K562 (cell line): ENCODE measurements around the gene TCF23. TPM values are rescaled to one million over a fixed set of nuclear protein-coding genes. Genes with fewer than 3 reads are reported as not detected.

ENCODE experiments used
- ATAC-seq: fragments of 200-7000 bp; cut with Tn5 transposase; 3 replicates; pipeline ENCODE4 v1.9.1; 2020; ENCODE audit warnings: moderate library complexity
- BruUV-seq: library from RNA; stranded (reverse); fragments of 400-500 nt; replicated peaks from 2 replicates; lab custom pipeline; 2021; lab: Mats Ljungman, UMichigan
- CTCF ChIA-PET: fragments of 300-600 bp; formaldehyde crosslinking; extraction: SDS; loops from one replicate; lab custom pipeline; 2021; ENCODE audit warnings: low intra/inter-chr PET ratio; lab: Yijun Ruan, JAX
- POLR2A ChIA-PET: fragments of 300-600, 350-650 bp; sonication (Branson Sonifier 250); formaldehyde crosslinking; extraction: SDS; loops from one replicate; lab custom pipeline; 2021; ENCODE audit warnings: antibody characterized with exemption, inconsistent platforms; lab: Yijun Ruan, JAX
- DNase-seq, 4 experiments: peaks; one replicate each; pipeline versions ENCODE4 v3.0.0 to v3.0.0-alpha.2; 2011 to 2018; ENCODE audit warnings: low spot score in 3 of 4, mixed read lengths in 3 of 4; ENCODE audit errors: extremely low read depth in 1 of 4
- FAIRE-seq: peaks from 2 replicates; lab custom pipeline; 2011; peaks lifted over from hg19 to GRCh38; lab: Jason Lieb, UNC
- H2AFZ ChIP-seq: 2 replicates; pipeline ENCODE4 v1.6.0; 2011; ENCODE audit warnings: low read depth, low read length, control low read depth, inconsistent platforms
- H3K27ac ChIP-seq: fragments of 200-600 bp; 3 replicates; pipeline ENCODE4 v1.8.0; 2011; ENCODE audit warnings: low read depth, mild to moderate bottlenecking, control low read depth, inconsistent platforms, low read length, moderate library complexity, mixed read lengths; ENCODE audit errors: extremely low read depth
- H3K27me3 ChIP-seq, 2 experiments: fragments of 300-600 bp in 1 of 2; 2 replicates in 1 of 2; 3 replicates in 1 of 2; pipeline versions ENCODE4 v1.6.0 to v1.8.0; 2011; ENCODE audit warnings: inconsistent platforms in 2 of 2, low read length in 2 of 2, mild to moderate bottlenecking in 1 of 2, mixed read lengths in 1 of 2, moderate library complexity in 1 of 2; ENCODE audit not compliant: control insufficient read depth in 2 of 2, insufficient read depth in 2 of 2
- H3K36me3 ChIP-seq: fragments of 300-600 bp; 3 replicates; pipeline ENCODE4 v1.8.0; 2011; ENCODE audit warnings: mild to moderate bottlenecking, low read length, inconsistent platforms; ENCODE audit not compliant: control insufficient read depth, insufficient read depth
- H3K4me1 ChIP-seq, 2 experiments: fragments of 200-600 bp in 1 of 2; replicated peaks in 1 of 2; 2 replicates in 1 of 2; 3 replicates in 1 of 2; pipeline versions ENCODE4 v1.5.1 to v1.8.0; 2011; ENCODE audit warnings: inconsistent platforms in 2 of 2, low read length in 2 of 2, mild to moderate bottlenecking in 1 of 2, mixed read lengths in 1 of 2, moderate library complexity in 1 of 2; ENCODE audit not compliant: control insufficient read depth in 2 of 2, insufficient read depth in 2 of 2
- H3K4me2 ChIP-seq: 2 replicates; pipeline ENCODE4 v1.6.1; 2011; ENCODE audit warnings: low read length, control low read depth, inconsistent platforms, mixed read lengths; ENCODE audit not compliant: insufficient read depth
- H3K4me3 ChIP-seq: fragments of 200-600 bp; sonication (generic), shearing (Covaris generic); 2 replicates; pipeline ENCODE4 v1.5.1; 2016; ENCODE audit warnings: control low read depth, inconsistent platforms
- H3K79me2 ChIP-seq: fragments of 200-600 bp; 3 replicates; pipeline ENCODE4 v1.8.0; 2011; ENCODE audit warnings: low read length, inconsistent platforms; ENCODE audit not compliant: control insufficient read depth, insufficient read depth
- H3K9ac ChIP-seq, 2 experiments: 2 replicates each; pipeline versions ENCODE4 v1.6.0 to v1.6.1; 2011; ENCODE audit warnings: low read depth in 2 of 2, low read length in 2 of 2, control low read depth in 1 of 2, inconsistent platforms in 1 of 2, mild to moderate bottlenecking in 1 of 2, mixed read lengths in 1 of 2; ENCODE audit not compliant: insufficient read depth in 1 of 2
- H3K9me1 ChIP-seq: one replicate; pipeline ENCODE4 v1.6.0; 2011; ENCODE audit warnings: inconsistent platforms, mild to moderate bottlenecking, low read length, moderate library complexity; ENCODE audit not compliant: control insufficient read depth, insufficient read depth
- H3K9me3 ChIP-seq: replicated peaks from 2 replicates; pipeline ENCODE4 v1.5.1; 2011; ENCODE audit warnings: low read depth, low read length, inconsistent platforms; ENCODE audit not compliant: control insufficient read depth, insufficient read depth
- H4K20me1 ChIP-seq: replicated peaks from 2 replicates; pipeline ENCODE4 v1.6.1; 2011; ENCODE audit warnings: low read length, inconsistent platforms, mixed read lengths; ENCODE audit not compliant: control insufficient read depth, insufficient read depth
- GMEB1 ChIP-seq: fragments of 250-450 bp; sonication (Bioruptor Pico); IDR thresholded peaks from 2 replicates; pipeline ENCODE4 v1.4.0; 2020; ENCODE audit warnings: mild to moderate bottlenecking
- JUND ChIP-seq, 2 experiments: IDR thresholded peaks; 2 replicates in 1 of 2; 3 replicates in 1 of 2; pipeline ENCODE4 v1.6.1; 2011; ENCODE audit warnings: borderline replicate concordance in 2 of 2, low read depth in 2 of 2, low read length in 2 of 2, improper control_type of control experiment in 1 of 2, missing biosample characterization in 1 of 2, missing genetic modification characterization in 1 of 2, missing genetic modification reagents in 1 of 2
- POLR2A ChIP-seq: fragments of 450-650 bp; conservative IDR thresholded peaks from 2 replicates; pipeline ENCODE4 v1.6.1; 2016
- RBBP5 ChIP-seq: fragments of 200-600 bp; sonication (generic); IDR thresholded peaks from 2 replicates; pipeline ENCODE4 v1.6.1; 2012; ENCODE audit warnings: borderline replicate concordance, mild to moderate bottlenecking, low read length, control low read depth, inconsistent platforms; ENCODE audit not compliant: insufficient read depth, poor library complexity, severe bottlenecking
- TEAD4 ChIP-seq, 2 experiments: sonication (generic) in 1 of 2; formaldehyde crosslinking in 1 of 2; IDR thresholded peaks; 2 replicates each; pipeline versions ENCODE4 v1.6.1 to v1.8.0; 2012 to 2022; ENCODE audit warnings: borderline replicate concordance in 1 of 2, inconsistent platforms in 1 of 2, low read length in 1 of 2, mild to moderate bottlenecking in 1 of 2, missing genetic modification reagents in 1 of 2
- WGBS: fragments of 100-300 bp; shearing (Covaris generic); methylation state at CpG from one replicate; pipeline ENCODE4 v1.1.6; 2016; ENCODE audit warnings: low coverage, mixed read lengths; ENCODE audit not compliant: insufficient coverage; ENCODE audit errors: missing lambda C conversion rate; 5-methylcytosine and 5-hydroxymethylcytosine counted together
- in situ Hi-C: fragments of 300-500 bp; cut with MboI; formaldehyde crosslinking; loops from 4 replicates; pipeline ENCODE4 v1.15.0; 2018; ENCODE audit warnings: inconsistent platforms, mixed read lengths
- intact Hi-C: fragments of 100-400 bp; cut with micrococcal nuclease; formaldehyde crosslinking; loops from 2 replicates; pipeline ENCODE4 v1.14.2; 2022
- polyA plus RNA-seq, 8 experiments: library from polyadenylated mRNA; depleted of rRNA in 4 of 8; stranded (reverse) in 5 of 8; unstranded in 3 of 8; fragments of >200 nt; fragmentation: Nextera tagmentation in 2 of 8; fragmentation: Illumina TruSeq in 1 of 8; extraction: Ambion mirVana in 2 of 8; extraction: Trizol in 1 of 8; gene quantifications; 2 replicates each; pipeline versions ENCODE4 v1.2.1 to v1.2.3, GENCODE V29; 2011 to 2014; ENCODE audit warnings: inconsistent platforms in 1 of 8, missing spikeins in 1 of 8
- total RNA-seq, 7 experiments: library from RNA; depleted of rRNA in 6 of 7; stranded (reverse); fragments of >200 nt in 6 of 7; fragmentation: Illumina TruSeq in 2 of 7; extraction: Trizol in 2 of 7; gene quantifications; 2 replicates each; pipeline versions ENCODE4 v1.2.1 to v1.2.3, GENCODE V29; 2011 to 2021; ENCODE audit warnings: low replicate concordance in 1 of 7

The TCF23 gene
- total and polyA plus RNA-seq, 9 of the 15 experiments (the other 6 are each of a cell fraction or from before 2014, with no cell fraction given), result 0.07 TPM; not detected in 8

DNA sequence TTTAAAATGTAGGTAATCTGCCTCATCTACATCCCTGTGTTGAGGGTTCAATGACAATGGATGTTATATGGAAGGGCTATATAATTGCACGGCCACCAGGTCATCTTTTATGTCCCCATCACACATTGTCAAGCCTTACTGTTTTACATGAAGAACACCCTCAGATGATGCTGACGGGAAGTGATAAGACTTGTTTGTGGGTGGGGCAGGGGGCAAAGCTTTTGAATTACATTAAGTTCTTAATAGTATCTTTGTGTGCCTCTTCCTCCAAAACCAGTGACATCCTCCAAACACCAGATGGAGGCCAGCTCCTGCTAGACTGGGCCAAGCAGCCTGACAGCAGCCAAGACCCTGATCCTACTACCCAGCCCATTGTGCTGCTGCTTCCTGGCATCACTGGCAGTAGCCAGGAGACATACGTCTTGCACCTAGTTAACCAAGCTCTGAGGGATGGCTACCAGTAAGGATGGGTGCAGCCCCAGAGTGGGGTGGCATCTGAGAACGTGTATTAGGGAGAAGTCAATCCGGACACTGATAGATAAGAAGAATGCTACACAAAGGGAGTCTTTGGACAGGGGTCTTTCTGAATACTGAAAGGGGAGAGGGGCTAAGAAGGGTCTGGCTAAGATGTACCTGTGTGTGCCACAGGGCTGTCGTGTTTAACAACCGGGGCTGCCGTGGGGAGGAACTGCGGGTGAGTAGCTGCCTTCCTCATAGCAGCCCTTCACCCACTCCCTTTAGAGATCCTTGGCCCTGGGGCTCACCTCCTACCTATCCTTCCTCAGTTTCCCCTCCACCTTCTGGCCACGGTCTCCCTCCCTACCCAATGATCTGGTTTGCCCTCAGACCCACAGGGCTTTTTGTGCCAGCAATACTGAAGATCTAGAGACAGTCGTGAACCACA is 19.9 kb upstream of the TCF23 start:
- in situ Hi-C loops, result no loop called here

More for the DNA sequence above, 19.9 kb upstream of the TCF23 start:
- H3K4me1 ChIP-seq, result peaks cover 13 to 20% of the 10 kb centered on the region in 2 experiments; a peak in 4 of 5 replicates
- intact Hi-C loops, result no loop called here
- H3K9me1 ChIP-seq, result peaks cover 8% of the 10 kb centered on the region
- FAIRE-seq (no peak), ATAC-seq (no peak; the same call in 2 of the 3 replicates), DNase-seq (no peak)
- no peak overlapping the region for H3K4me2 ChIP-seq
- peaks cover 15% of the 10 kb centered on the region for H3K79me2 ChIP-seq
- WGBS, result 67% methylated on average over 11 of the region's 11 CpGs
- BruUV-seq, result no TSS peak
- no peak overlapping the region for H2AFZ ChIP-seq
- no peaks in the 10 kb centered on the region for H3K9me3 ChIP-seq
- peaks cover 42% of the 10 kb centered on the region; the same call in 2 of the 3 replicates for H3K36me3 ChIP-seq
- ChIA-PET CTCF (no interaction called here), POLR2A (interaction anchor here (0.5 to 1.2 kb wide), 4 partner anchors 10 to 177 kb away, joined by 3 read pairs; no protein-coding TSS in a partner anchor)
- H3K4me3 ChIP-seq, result no peak overlapping the region
- no peaks in the 10 kb centered on the region for H3K27me3 ChIP-seq
- H3K9ac ChIP-seq, result no peak overlapping the region
- H4K20me1 ChIP-seq, result no peaks in the 10 kb centered on the region; the same call in 1 of the 2 replicates
- no peak overlapping the region for H3K27ac ChIP-seq
- TF ChIP-seq POLR2A (0 out of 2 replicates have a peak, but pooled peaks have one; percentile 37), RBBP5 (no peak), JUND (IDR thresholded peaks at IDR 0.05; ENCODE audit: borderline replicate concordance, low read depth, low read length) (no peak), JUND (tag; IDR thresholded peaks at IDR 0.05; ENCODE audit: borderline replicate concordance, low read depth, low read length) (no peak), TEAD4 (IDR thresholded peaks at IDR 0.05; ENCODE audit: low read length) (no peak), TEAD4 (CRISPR knock-in tag; IDR thresholded peaks at IDR 0.05; ENCODE audit: borderline replicate concordance) (no peak), GMEB1 (CRISPR knock-in tag) (no peak)
